Fibroblast of mammary gland (primary cell): ENCODE measurements around the gene PROB1.

Source experiments
- DNase-seq: peaks from one replicate; pipeline ENCODE4 v3.0.0-alpha.2; 2010; ENCODE audit warnings: low read depth
- H3K4me3 ChIP-seq: 2 replicates; pipeline ENCODE4 v1.5.1; 2011; ENCODE audit warnings: low read depth, mild to moderate bottlenecking, low read length, moderate library complexity; ENCODE audit not compliant: control insufficient read depth
- CTCF ChIP-seq: conservative IDR thresholded peaks from 2 replicates; pipeline ENCODE4 v1.5.1; 2011; ENCODE audit warnings: low read depth, low read length, inconsistent platforms; ENCODE audit not compliant: control insufficient read depth, insufficient read depth

Gene PROB1

GRCh38 chr5:139378101-139378825, 16.6 kb downstream of the PROB1 start:
- no peak overlapping the region for H3K4me3 ChIP-seq
- TF ChIP-seq CTCF, result no peak

GRCh38 chr5:139377226-139377625, 17.7 kb downstream of the PROB1 start:
- TF ChIP-seq CTCF, result no peak
- DNase-seq, result no peak

More at GRCh38 chr5:139378101-139378825, 16.6 kb downstream of the PROB1 start:
- DNase-seq, result no peak

GRCh38 chr5:139376364-139376763, 18.5 kb downstream of the PROB1 start:
- no peak for TF ChIP-seq CTCF
- DNase-seq, result no peak
- no peak overlapping the region for H3K4me3 ChIP-seq

More at GRCh38 chr5:139377226-139377625, 17.7 kb downstream of the PROB1 start:
- no peak overlapping the region for H3K4me3 ChIP-seq

- H3K4me3 ChIP-seq, result no peak overlapping the region
- DNase-seq, result no peak
- TF ChIP-seq CTCF, result no peak
These were observed 20.0 kb downstream of the PROB1 start for GRCh38 chr5:139374909-139375308.

- TF ChIP-seq CTCF, result no peak
- peak; percentile 67 for DNase-seq
- H3K4me3 ChIP-seq, result no peak overlapping the region
These were observed 23.1 kb downstream of the PROB1 start for GRCh38 chr5:139371482-139372435.

- TF ChIP-seq CTCF, result no peak
- peak; percentile 64 for DNase-seq
- no peak overlapping the region for H3K4me3 ChIP-seq
These were observed 25.7 kb downstream of the PROB1 start for GRCh38 chr5:139369181-139369580.
